ENCODE measurements around the gene CLHC1.

Gene CLHC1

GRCh38 chr2:55141572-55142413 lies 90.3 kb downstream of the CLHC1 start:
- H3F3A ChIP-seq (ENCODE audit: low read depth), result no peaks in the 10 kb centered on the region
- no peaks in the 10 kb centered on the region for H3K9me2 ChIP-seq (replicated peaks; ENCODE audit: low read depth, low read length)
- H3K79me2 ChIP-seq (ENCODE audit: insufficient read depth, low read length), result no peaks in the 10 kb centered on the region
- no peaks in the 10 kb centered on the region for H3K36me3 ChIP-seq (ENCODE audit: insufficient read depth, low read length)
- no peaks in the 10 kb centered on the region for H3K9me3 ChIP-seq (ENCODE audit: insufficient read depth, low read depth, low read length)
- H3K9ac ChIP-seq (ENCODE audit: low read depth, low read length, poor library complexity, severe bottlenecking), result no peak overlapping the region
- no peak overlapping the region for H3K4me3 ChIP-seq (ENCODE audit: low read length, poor library complexity, severe bottlenecking)
- peak overlapping the region; percentile 9; the same call in 1 of the 2 replicates for H2AFZ ChIP-seq (ENCODE audit: low read length)
- peaks cover 11% of the 10 kb centered on the region for H3K4me1 ChIP-seq (ENCODE audit: insufficient read depth, low read length, poor library complexity, severe bottlenecking)
- H3K27me3 ChIP-seq (ENCODE audit: insufficient read depth, low read length, poor library complexity, severe bottlenecking), result no peaks in the 10 kb centered on the region
- H3K4me2 ChIP-seq (ENCODE audit: low read depth, low read length, poor library complexity, severe bottlenecking), result no peak overlapping the region
- TF ChIP-seq CTCF (conservative IDR thresholded peaks at IDR 0.05; ENCODE audit: low read length) (no peak), EZH2phosphoT487 (IDR thresholded peaks at IDR 0.05; ENCODE audit: borderline replicate concordance) (no peak)
- no peaks in the 10 kb centered on the region for H4K20me1 ChIP-seq (ENCODE audit: insufficient read depth, low read length, poor library complexity, severe bottlenecking)

- peaks cover 23% of the 10 kb centered on the region for H3K4me1 ChIP-seq (ENCODE audit: insufficient read depth, low read length, poor library complexity, severe bottlenecking)
- no peaks in the 10 kb centered on the region for H3K36me3 ChIP-seq (ENCODE audit: insufficient read depth, low read length)
- peak overlapping the region; percentile 26; the same call in 1 of the 2 replicates for H2AFZ ChIP-seq (ENCODE audit: low read length)
- no peaks in the 10 kb centered on the region for H3K27me3 ChIP-seq (ENCODE audit: insufficient read depth, low read length, poor library complexity, severe bottlenecking)
- H3K9me2 ChIP-seq (replicated peaks; ENCODE audit: low read depth, low read length), result no peaks in the 10 kb centered on the region
- no peaks in the 10 kb centered on the region for H3K9me3 ChIP-seq (ENCODE audit: insufficient read depth, low read depth, low read length)
- H3K79me2 ChIP-seq (ENCODE audit: insufficient read depth, low read length), result no peaks in the 10 kb centered on the region
- TF ChIP-seq EZH2phosphoT487 (IDR thresholded peaks at IDR 0.05; ENCODE audit: borderline replicate concordance) (no peak), CTCF (conservative IDR thresholded peaks at IDR 0.05; ENCODE audit: low read length) (no peak)
- H3K4me3 ChIP-seq (ENCODE audit: low read length, poor library complexity, severe bottlenecking), result no peak overlapping the region
- H3K4me2 ChIP-seq (ENCODE audit: low read depth, low read length, poor library complexity, severe bottlenecking), result no peak overlapping the region
- no peaks in the 10 kb centered on the region for H4K20me1 ChIP-seq (ENCODE audit: insufficient read depth, low read length, poor library complexity, severe bottlenecking)
- H3K9ac ChIP-seq (ENCODE audit: low read depth, low read length, poor library complexity, severe bottlenecking), result no peak overlapping the region
- no peaks in the 10 kb centered on the region for H3F3A ChIP-seq (ENCODE audit: low read depth)
Observed at GRCh38 chr2:55140316-55141219, 91.5 kb downstream of the CLHC1 start.

- Histone ChIP-seq H3K4me1 (ENCODE audit: insufficient read depth, low read length, poor library complexity, severe bottlenecking) (peaks cover 29% of the 10 kb centered on the region), H3K79me2 (ENCODE audit: insufficient read depth, low read length) (no peaks in the 10 kb centered on the region), H3K9ac (ENCODE audit: low read depth, low read length, poor library complexity, severe bottlenecking) (no peak overlapping the region), H3K9me2 (replicated peaks; ENCODE audit: low read depth, low read length) (no peaks in the 10 kb centered on the region), H2AFZ (ENCODE audit: low read length) (no peak overlapping the region), H3F3A (ENCODE audit: low read depth) (no peaks in the 10 kb centered on the region), H3K4me2 (ENCODE audit: low read depth, low read length, poor library complexity, severe bottlenecking) (no peak overlapping the region), H3K27me3 (ENCODE audit: insufficient read depth, low read length, poor library complexity, severe bottlenecking) (no peaks in the 10 kb centered on the region), H3K36me3 (ENCODE audit: insufficient read depth, low read length) (no peaks in the 10 kb centered on the region), H3K9me3 (ENCODE audit: insufficient read depth, low read depth, low read length) (no peaks in the 10 kb centered on the region), H3K4me3 (ENCODE audit: low read length, poor library complexity, severe bottlenecking) (no peak overlapping the region), H4K20me1 (ENCODE audit: insufficient read depth, low read length, poor library complexity, severe bottlenecking) (no peaks in the 10 kb centered on the region)
- TF ChIP-seq EZH2phosphoT487 (IDR thresholded peaks at IDR 0.05; ENCODE audit: borderline replicate concordance), result no peak
- no peak for TF ChIP-seq CTCF (conservative IDR thresholded peaks at IDR 0.05; ENCODE audit: low read length)
Observed at GRCh38 chr2:55139305-55139704, 92.8 kb downstream of the CLHC1 start.
